HepG2 (cell line): ENCODE results near the gene DCTN2. TPM values are rescaled to one million over a fixed set of nuclear protein-coding genes. Genes with fewer than 3 reads are reported as not detected.

Source experiments
- ARID5B ChIP-seq: IDR thresholded peaks from 2 replicates; pipeline ENCODE4 v1.4.0; 2020; ENCODE audit warnings: mild to moderate bottlenecking, missing genetic modification reagents
- CTCF ChIP-seq: sonication (generic); formaldehyde crosslinking; IDR thresholded peaks from 2 replicates; pipeline ENCODE4 v1.5.0; 2020; ENCODE audit warnings: mild to moderate bottlenecking, missing genetic modification reagents, moderate library complexity
- DMTF1 ChIP-seq: sonication (generic); formaldehyde crosslinking; IDR thresholded peaks from 2 replicates; pipeline ENCODE4 v1.4.0; 2020; ENCODE audit warnings: mild to moderate bottlenecking, missing genetic modification reagents
- DRAP1 ChIP-seq: IDR thresholded peaks from 2 replicates; pipeline ENCODE4 v1.6.1; 2016; ENCODE audit warnings: missing genetic modification reagents, missing compliant biosample characterization
- GABPB1 ChIP-seq: IDR thresholded peaks from 2 replicates; pipeline ENCODE4 v1.6.1; 2016; ENCODE audit warnings: mild to moderate bottlenecking, missing genetic modification reagents, moderate library complexity, missing compliant biosample characterization
- HINFP ChIP-seq: sonication (generic); formaldehyde crosslinking; IDR thresholded peaks from 2 replicates; pipeline ENCODE4 v1.4.0; 2020; ENCODE audit warnings: low read depth, mild to moderate bottlenecking, missing genetic modification reagents
- KAT8 ChIP-seq: IDR thresholded peaks from 2 replicates; pipeline ENCODE4 v1.6.1; 2016; ENCODE audit warnings: missing genetic modification reagents, missing compliant biosample characterization
- MIXL1 ChIP-seq: IDR thresholded peaks from 2 replicates; pipeline ENCODE4 v1.6.1; 2016
- NR3C1 ChIP-seq: sonication (generic); formaldehyde crosslinking; IDR thresholded peaks from 2 replicates; pipeline ENCODE4 v1.4.0; 2020; ENCODE audit warnings: missing genetic modification reagents
- RAD51 ChIP-seq: fragments of 450-650 bp; IDR thresholded peaks from 2 replicates; pipeline ENCODE4 v1.6.1; 2016; ENCODE audit warnings: borderline replicate concordance
- SP1 ChIP-seq, 2 experiments: fragments of 450-650 bp in 1 of 2; sonication (generic) in 1 of 2; formaldehyde crosslinking in 1 of 2; IDR thresholded peaks; 2 replicates each; pipeline versions ENCODE4 v1.4.0 to v1.6.1; 2016 to 2020; ENCODE audit warnings: missing genetic modification reagents in 1 of 2
- ZNF160 ChIP-seq: sonication (generic); formaldehyde crosslinking; IDR thresholded peaks from 2 replicates; pipeline ENCODE4 v1.8.0; 2022; ENCODE audit warnings: mild to moderate bottlenecking, inconsistent platforms, missing genetic modification reagents
- ZNF503 ChIP-seq: sonication (generic); formaldehyde crosslinking; IDR thresholded peaks from 2 replicates; pipeline ENCODE4 v1.4.0; 2020; ENCODE audit warnings: missing genetic modification reagents
- polyA plus RNA-seq, 8 experiments: library from polyadenylated mRNA; depleted of rRNA in 3 of 8; stranded (reverse) in 7 of 8; unstranded in 1 of 8; fragments of >200 nt; fragmentation: Illumina TruSeq in 4 of 8; extraction: Trizol in 4 of 8; gene quantifications; 2 replicates each; pipeline versions ENCODE4 v1.2.1 to v1.2.3, GENCODE V29; 2011 to 2016; ENCODE audit warnings: low read depth in 4 of 8, missing spikeins in 1 of 8, mixed read lengths in 1 of 8; ENCODE audit not compliant: insufficient read depth in 1 of 8
- total RNA-seq, 5 experiments: library from RNA; depleted of rRNA; stranded (reverse); fragments of >200 nt; fragmentation: Illumina TruSeq; extraction: Trizol; gene quantifications; 2 replicates each; pipeline ENCODE4 v1.2.3, GENCODE V29; 2016; ENCODE audit warnings: low read depth in 1 of 5

Gene DCTN2
- total and polyA plus RNA-seq, 2 of the 13 experiments (the other 11 are each of a cell fraction or from before 2014, with no cell fraction given) = 72.0 to 77.4 TPM

- TF ChIP-seq DMTF1 (no peak), SP1 (IDR thresholded peaks at IDR 0.05) (no peak), SP1 (CRISPR knock-in tag; IDR thresholded peaks at IDR 0.05) (peak; percentile 83), HINFP (CRISPR knock-in tag) (peak; percentile 95), ARID5B (CRISPR knock-in tag) (peak; percentile 28; the same call in 1 of the 2 replicates), NR3C1 (no peak), DRAP1 (CRISPR knock-in tag) (peak; percentile 26; the same call in 1 of the 2 replicates), GABPB1 (CRISPR knock-in tag) (peak; percentile 91), CTCF (CRISPR knock-in tag) (peak; percentile 1; the same call in 1 of the 2 replicates), ZNF503 (CRISPR knock-in tag) (no peak), RAD51 (peak; percentile 96), ZNF160 (peak; percentile 17; the same call in 1 of the 2 replicates), MIXL1 (CRISPR knock-in tag) (peak; percentile 65; the same call in 1 of the 2 replicates), KAT8 (CRISPR knock-in tag) (peak; percentile 82)
These were observed 44.1 kb upstream of the DCTN2 start, which contains the start of gene PIP4K2C (continued) for GRCh38 chr12:57590864-57591781.
